GM12878 (cell line): ENCODE data around the gene RARRES2. TPM values are rescaled to one million over a fixed set of nuclear protein-coding genes. Genes with fewer than 3 reads are reported as not detected.
A peak's percentile ranks its signal among the peaks of the same experiment; 100 is the strongest.

ENCODE experiments used
- ATAC-seq: fragments of 200-7000 bp; cut with Tn5 transposase; 3 replicates; pipeline ENCODE4 v1.9.1; 2020; ENCODE audit warnings: mild to moderate bottlenecking, moderate library complexity
- BruUV-seq: library from RNA; stranded (reverse); fragments of 400-500 nt; replicated peaks from 2 replicates; lab custom pipeline; 2021; lab: Mats Ljungman, UMichigan
- CTCF ChIA-PET: fragments of 300-600 bp; sonication (Branson Sonifier 250); formaldehyde crosslinking; extraction: SDS; loops from one replicate; lab custom pipeline; 2021; ENCODE audit warnings: inconsistent platforms; lab: Yijun Ruan, JAX
- POLR2A ChIA-PET: fragments of 350-600 bp; formaldehyde crosslinking; extraction: SDS; loops from one replicate; lab custom pipeline; 2021; ENCODE audit warnings: inconsistent platforms; lab: Charles Lee
- RAD21 ChIA-PET: fragments of 300-600 bp; sonication (Branson Sonifier 250); formaldehyde crosslinking; loops from one replicate; lab custom pipeline; 2023; ENCODE audit warnings: antibody characterized with exemption; ENCODE audit not compliant: unreplicated experiment; lab: Charles Lee
- SMC1A ChIA-PET: fragments of 300-600 bp; sonication (Branson Sonifier 250); formaldehyde crosslinking; loops from one replicate; lab custom pipeline; 2023; ENCODE audit not compliant: unreplicated experiment, uncharacterized antibody; lab: Charles Lee
- DNase-seq: peaks from one replicate; pipeline ENCODE4 v3.0.0-alpha.2; 2011; ENCODE audit warnings: low read depth, low spot score
- FAIRE-seq: peaks from 3 replicates; lab custom pipeline; 2011; peaks lifted over from hg19 to GRCh38; lab: Jason Lieb, UNC
- H2AFZ ChIP-seq: 2 replicates; pipeline ENCODE4 v1.6.0; 2011; ENCODE audit warnings: low read depth, low read length, control low read depth; ENCODE audit not compliant: control insufficient read depth
- H3K27ac ChIP-seq: 2 replicates; pipeline ENCODE4 v1.5.1; 2011; ENCODE audit warnings: control low read depth; ENCODE audit not compliant: control insufficient read depth, insufficient read depth
- H3K27me3 ChIP-seq, 2 experiments: replicated peaks in 1 of 2; 2 replicates each; pipeline versions ENCODE4 v1.6.0 to v1.6.1; 2011; ENCODE audit warnings: low read length in 1 of 2; ENCODE audit not compliant: control insufficient read depth in 2 of 2, insufficient read depth in 2 of 2
- H3K36me3 ChIP-seq, 2 experiments: 2 replicates each; pipeline ENCODE4 v1.5.1; 2011; ENCODE audit warnings: low read length in 1 of 2; ENCODE audit not compliant: control insufficient read depth in 2 of 2, insufficient read depth in 2 of 2
- H3K4me1 ChIP-seq: 2 replicates; pipeline ENCODE4 v1.6.1; 2011; ENCODE audit warnings: mild to moderate bottlenecking, low read length, moderate library complexity, mixed read lengths; ENCODE audit not compliant: control insufficient read depth, insufficient read depth
- H3K4me2 ChIP-seq: 2 replicates; pipeline ENCODE4 v1.6.0; 2011; ENCODE audit warnings: control low read depth; ENCODE audit not compliant: control insufficient read depth, insufficient read depth
- H3K4me3 ChIP-seq: fragments of 200-600 bp; sonication (generic); 2 replicates; pipeline ENCODE4 v1.5.1; 2016
- H3K79me2 ChIP-seq: 2 replicates; pipeline ENCODE4 v1.6.0; 2011; ENCODE audit warnings: low read length; ENCODE audit not compliant: control insufficient read depth, insufficient read depth
- H3K9ac ChIP-seq: 2 replicates; pipeline ENCODE4 v1.8.0; 2011; ENCODE audit warnings: low read length, control low read depth, mixed read lengths; ENCODE audit not compliant: control insufficient read depth, insufficient read depth
- H3K9me3 ChIP-seq: replicated peaks from 3 replicates; pipeline ENCODE4 v1.5.1; 2011; ENCODE audit warnings: mild to moderate bottlenecking, low read length; ENCODE audit not compliant: control insufficient read depth, insufficient read depth
- H4K20me1 ChIP-seq: 2 replicates; pipeline ENCODE4 v1.6.0; 2011; ENCODE audit not compliant: control insufficient read depth, insufficient read depth
- BCL3 ChIP-seq: IDR thresholded peaks from 2 replicates; pipeline ENCODE4 v1.6.1; 2011; ENCODE audit warnings: borderline replicate concordance, low read depth, mild to moderate bottlenecking, moderate library complexity, low read length; ENCODE audit not compliant: insufficient read depth, poor library complexity, severe bottlenecking
- GATAD2B ChIP-seq: fragments of 450-650 bp; conservative IDR thresholded peaks from 2 replicates; pipeline ENCODE4 v1.6.1; 2017; ENCODE audit warnings: low read depth, mild to moderate bottlenecking, moderate library complexity
- PAX8 ChIP-seq: fragments of 450-650 bp; IDR thresholded peaks from 2 replicates; pipeline ENCODE4 v1.6.1; 2017; ENCODE audit warnings: mild to moderate bottlenecking, moderate library complexity
- PBX3 ChIP-seq: IDR thresholded peaks from 2 replicates; pipeline ENCODE4 v1.6.1; 2011; ENCODE audit warnings: mild to moderate bottlenecking, low read depth, low read length, moderate library complexity; ENCODE audit not compliant: insufficient replicate concordance
- POLR2AphosphoS2 ChIP-seq: IDR thresholded peaks from 2 replicates; pipeline ENCODE4 v1.6.1; 2011; ENCODE audit warnings: low read depth, mild to moderate bottlenecking, low read length, improper control_type of control experiment, moderate library complexity
- RELB ChIP-seq: fragments of 450-650 bp; IDR thresholded peaks from 2 replicates; pipeline ENCODE4 v1.6.1; 2017; ENCODE audit warnings: low read depth, mild to moderate bottlenecking, moderate library complexity
- TARDBP ChIP-seq: IDR thresholded peaks from 2 replicates; pipeline ENCODE4 v1.6.1; 2016; ENCODE audit warnings: borderline replicate concordance
- WGBS: methylation state at CpG from one replicate; pipeline ENCODE4 v1.1.6; 2016; ENCODE audit warnings: low lambda C conversion rate; ENCODE audit not compliant: insufficient replicate concordance, insufficient coverage; ENCODE audit errors: missing lambda C conversion rate; 5-methylcytosine and 5-hydroxymethylcytosine counted together
- in situ Hi-C: fragments of 300-500 bp; cut with MboI; formaldehyde crosslinking; loops from 9 replicates; pipeline ENCODE4 v1.14.3; 2018; ENCODE audit warnings: mixed read lengths
- intact Hi-C: fragments of 100-400 bp; cut with micrococcal nuclease; formaldehyde crosslinking; loops from one replicate; pipeline ENCODE4 v1.14.2; 2022; ENCODE audit not compliant: unreplicated experiment
- polyA plus RNA-seq, 11 experiments: library from polyadenylated mRNA; depleted of rRNA in 4 of 11; unstranded in 6 of 11; stranded (reverse) in 5 of 11; fragments of >200 nt; fragmentation: Nextera tagmentation in 4 of 11; fragmentation: Illumina TruSeq in 1 of 11; extraction: Ambion mirVana in 4 of 11; extraction: Trizol in 1 of 11; gene quantifications; 1 replicate in 1 of 11; 2 replicates in 10 of 11; pipeline versions ENCODE4 v1.2.1 to v1.2.3, GENCODE V29; 2011 to 2016; ENCODE audit warnings: inconsistent platforms in 2 of 11, missing spikeins in 2 of 11, low read depth in 1 of 11
- total RNA-seq, 4 experiments: library from RNA; depleted of rRNA in 3 of 4; stranded (reverse); fragments of >200 nt in 3 of 4; fragmentation: Illumina TruSeq in 1 of 4; extraction: Trizol in 1 of 4; gene quantifications; 2 replicates each; pipeline versions ENCODE4 v1.2.1 to v1.2.3, GENCODE V29; 2013 to 2021

The RARRES2 gene
- total and polyA plus RNA-seq, 10 of the 15 experiments (the other 5 are each of a cell fraction or from before 2014, with no cell fraction given), result 0.13 to 2.2 (median 0.40) TPM; not detected in 3

GRCh38 chr7:150355666-150356059 lies 14.2 kb upstream of the RARRES2 start (continued):
- TF ChIP-seq RELB (no peak), TARDBP (no peak), PBX3 (no peak), POLR2AphosphoS2 (no peak)

GRCh38 chr7:150351587-150352194 lies 10.3 kb upstream of the RARRES2 start:
- SMC1A ChIA-PET, result no interaction called here
- no peaks in the 10 kb centered on the region for H4K20me1 ChIP-seq
- intact Hi-C loops (no loop called here), in situ Hi-C loops (no loop called here)
- TF ChIP-seq PAX8 (no peak), BCL3 (peak; percentile 55), GATAD2B (no peak)
- BruUV-seq, result no TSS peak
- no peak overlapping the region for H2AFZ ChIP-seq
- WGBS, result 54% methylated on average over 8 of the region's 8 CpGs
- H3K9me3 ChIP-seq, result no peaks in the 10 kb centered on the region; the same call in 2 of the 3 replicates
- RAD21 ChIA-PET, result no interaction called here
- H3K4me2 ChIP-seq, result no peak overlapping the region
- peaks cover 11% of the 10 kb centered on the region for H3K4me1 ChIP-seq
- POLR2A ChIA-PET, result no interaction called here
- ATAC-seq, result peak; percentile 48; the same call in 1 of the 3 replicates
- no peaks in the 10 kb centered on the region for H3K79me2 ChIP-seq
- FAIRE-seq, result no peak
- DNase-seq, result no peak
- H3K27ac ChIP-seq, result no peak overlapping the region
- CTCF ChIA-PET, result no interaction called here
- no peaks in the 10 kb centered on the region for H3K27me3 ChIP-seq
- H3K4me3 ChIP-seq, result no peak overlapping the region
- no peak overlapping the region for H3K9ac ChIP-seq
- no peaks in the 10 kb centered on the region for H3K36me3 ChIP-seq
